OCI-LY3 (cell line): ENCODE measurements around the gene PRR7.

Source experiments
- H2AFZ ChIP-seq: fragments of 200-600, 300-600 bp; shearing (Covaris generic); 2 replicates; pipeline ENCODE4 v1.6.0; 2014; ENCODE audit warnings: antibody characterized with exemption, low read depth, low read length
- H3K27ac ChIP-seq: fragments of 200-600, 300-600 bp; sonication (generic); 2 replicates; pipeline ENCODE4 v1.5.1; 2014; ENCODE audit warnings: mild to moderate bottlenecking, low read length, moderate library complexity, mixed read lengths
- H3K27me3 ChIP-seq: fragments of 200-600, 300-600 bp; sonication (generic); 2 replicates; pipeline ENCODE4 v1.6.1; 2014; ENCODE audit warnings: low read depth, low read length, mixed read lengths
- H3K36me3 ChIP-seq: fragments of 200-600, 300-600 bp; sonication (generic); replicated peaks from 2 replicates; pipeline ENCODE3; 2014; ENCODE audit warnings: low read depth, low read length, mixed read lengths
- H3K4me1 ChIP-seq: fragments of 300-600, 200-600 bp; sonication (generic); 2 replicates; pipeline ENCODE4 v1.6.1; 2014; ENCODE audit warnings: low read length, mixed read lengths
- H3K4me2 ChIP-seq: fragments of 200-600, 300-600 bp; sonication (generic); 2 replicates; pipeline ENCODE4 v1.6.1; 2014; ENCODE audit warnings: low read length, mixed read lengths
- H3K4me3 ChIP-seq: fragments of 300-600, 200-600 bp; sonication (generic); 2 replicates; pipeline ENCODE4 v1.5.1; 2014; ENCODE audit warnings: antibody characterized with exemption, mild to moderate bottlenecking, low read length, moderate library complexity
- H3K79me2 ChIP-seq: fragments of 300-600, 200-600 bp; shearing (Covaris generic); 2 replicates; pipeline ENCODE4 v1.6.1; 2014; ENCODE audit warnings: mild to moderate bottlenecking, low read length, mixed read lengths
- H3K9ac ChIP-seq: fragments of 300-600, 200-600 bp; shearing (Covaris generic); 2 replicates; pipeline ENCODE4 v1.6.0; 2014; ENCODE audit warnings: mild to moderate bottlenecking, low read length, moderate library complexity
- H3K9me3 ChIP-seq: fragments of 200-600, 300-600 bp; shearing (Covaris generic); 2 replicates; pipeline ENCODE4 v1.6.1; 2014; ENCODE audit warnings: low read length, mixed read lengths; ENCODE audit not compliant: insufficient read depth
- H4K20me1 ChIP-seq: fragments of 200-600, 300-600 bp; sonication (generic); 2 replicates; pipeline ENCODE4 v1.6.1; 2016; ENCODE audit warnings: low read length, mixed read lengths; ENCODE audit not compliant: insufficient read depth
- CTCF ChIP-seq: fragments of 200-600, 300-600 bp; sonication (generic); IDR thresholded peaks from 2 replicates; pipeline ENCODE4 v1.5.1; 2014; ENCODE audit warnings: antibody characterized with exemption, low read length, low read depth
- EZH2phosphoT487 ChIP-seq: fragments of 200-600 bp; shearing (Covaris generic); IDR thresholded peaks from 2 replicates; pipeline ENCODE4 v1.6.1; 2018; ENCODE audit warnings: antibody characterized with exemption, mixed run types, low read depth

The PRR7 gene

GRCh38 chr5:177404641-177405179, 41.9 kb upstream of the PRR7 start:
- Histone ChIP-seq H3K36me3 (no peaks in the 10 kb centered on the region), H3K27ac (no peak overlapping the region), H2AFZ (peak overlapping the region; percentile 40; the same call in 1 of the 2 replicates), H3K9me3 (no peaks in the 10 kb centered on the region), H3K4me2 (peak overlapping the region; percentile 94), H3K4me1 (peaks cover 19% of the 10 kb centered on the region), H3K4me3 (peak overlapping the region; percentile 82), H3K27me3 (peaks cover 17% of the 10 kb centered on the region), H3K9ac (peak overlapping the region; percentile 61), H3K79me2 (no peaks in the 10 kb centered on the region), H4K20me1 (no peaks in the 10 kb centered on the region)
- TF ChIP-seq CTCF (no peak), EZH2phosphoT487 (no peak)

- Histone ChIP-seq H3K27me3 (peaks cover 17% of the 10 kb centered on the region), H3K79me2 (no peaks in the 10 kb centered on the region), H3K4me2 (0 out of 2 replicates have a peak overlapping the region, but pooled peaks have one; percentile 16), H2AFZ (no peak overlapping the region), H3K36me3 (no peaks in the 10 kb centered on the region), H3K4me3 (no peak overlapping the region), H3K9me3 (no peaks in the 10 kb centered on the region), H4K20me1 (no peaks in the 10 kb centered on the region), H3K27ac (no peak overlapping the region), H3K4me1 (peaks cover 19% of the 10 kb centered on the region), H3K9ac (no peak overlapping the region)
- no peak for TF ChIP-seq EZH2phosphoT487
- no peak for TF ChIP-seq CTCF
Measured at GRCh38 chr5:177405312-177405711, 41.3 kb upstream of the PRR7 start.

GRCh38 chr5:177405805-177406204, 40.8 kb upstream of the PRR7 start:
- TF ChIP-seq EZH2phosphoT487 (no peak), CTCF (no peak)
- Histone ChIP-seq H3K9ac (no peak overlapping the region), H3K4me3 (no peak overlapping the region), H4K20me1 (no peaks in the 10 kb centered on the region), H3K9me3 (no peaks in the 10 kb centered on the region), H3K27me3 (peaks cover 17% of the 10 kb centered on the region), H3K4me2 (0 out of 2 replicates have a peak overlapping the region, but pooled peaks have one; percentile 16), H3K79me2 (no peaks in the 10 kb centered on the region), H3K36me3 (no peaks in the 10 kb centered on the region), H3K4me1 (peaks cover 19% of the 10 kb centered on the region), H2AFZ (no peak overlapping the region; the same call in 1 of the 2 replicates), H3K27ac (no peak overlapping the region)

DNA sequence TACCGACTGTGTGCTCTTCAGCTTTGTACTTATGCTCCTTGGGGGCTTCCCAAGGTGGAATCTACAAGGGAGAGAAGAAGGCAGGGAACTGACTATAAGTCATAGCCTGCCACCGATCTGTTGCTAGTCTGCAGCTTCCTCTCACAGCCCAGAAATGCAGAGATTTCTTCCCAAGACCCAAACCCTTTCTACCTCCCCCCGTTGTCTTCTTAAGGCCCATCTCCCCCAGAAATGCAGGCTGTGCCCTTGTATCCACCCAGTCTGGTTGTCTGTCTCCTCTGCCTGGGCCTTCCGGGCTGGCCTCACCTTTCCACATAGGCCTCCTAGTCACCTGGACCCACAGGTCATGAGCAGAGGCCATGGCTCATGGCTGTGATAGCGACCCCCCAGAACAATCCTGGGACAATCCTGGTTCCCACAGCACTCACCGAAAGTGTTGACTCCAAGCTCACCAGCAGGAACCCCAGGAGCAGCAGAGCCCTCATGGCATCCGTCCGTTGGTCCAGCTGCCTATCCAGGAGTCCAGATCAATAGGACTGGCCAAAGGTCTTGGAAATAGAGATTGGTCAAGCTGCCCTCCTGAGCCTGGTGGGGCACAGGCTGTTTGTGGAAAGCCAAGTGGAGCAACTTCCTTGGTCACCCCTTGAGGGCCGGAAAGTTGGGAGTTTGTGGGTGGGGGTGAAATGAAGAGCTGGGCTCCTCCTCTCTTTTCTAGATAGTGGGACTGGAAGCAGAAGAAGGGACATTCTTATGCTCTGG, 37.4 kb upstream of the PRR7 start, which contains the start of gene F12:
TSS of gene F12 (minus strand) at position 522 of the 759 bp plus-strand sequence. CDS start at position 485, 37 bp downstream.
- H3K79me2 ChIP-seq = no peaks in the 10 kb centered on the region
- H2AFZ ChIP-seq = no peak within 1 kb of the TSS
- no peak within 1 kb of the TSS for H3K4me2 ChIP-seq
- H3K36me3 ChIP-seq = no peaks in the 10 kb centered on the region
- no peaks in the 10 kb centered on the region for H4K20me1 ChIP-seq
- peaks cover 9% of the 10 kb centered on the region for H3K27me3 ChIP-seq
- peaks cover 23% of the 10 kb centered on the region for H3K4me1 ChIP-seq
- no peak for TF ChIP-seq EZH2phosphoT487
- TF ChIP-seq CTCF = no peak
- H3K9me3 ChIP-seq = no peaks in the 10 kb centered on the region
- no peak within 1 kb of the TSS for H3K9ac ChIP-seq
- H3K27ac ChIP-seq = no peak within 1 kb of the TSS
- H3K4me3 ChIP-seq = no peak within 1 kb of the TSS
